Measurements from ENCODE around the gene CENPV.

GRCh38 chr17:16298140-16298662, 55.1 kb downstream of the CENPV start:
- TF ChIP-seq CTCF (IDR thresholded peaks at IDR 0.05; ENCODE audit: low read depth, low read length): no peak
- no peak for TF ChIP-seq EZH2phosphoT487 (IDR thresholded peaks at IDR 0.05; ENCODE audit: low read depth)
